Measurements from ENCODE around the gene DNAH14. TPM values are rescaled to one million over a fixed set of nuclear protein-coding genes. Genes with fewer than 3 reads are reported as not detected.

DNAH14 gene
- total and polyA plus RNA-seq, 2 of the 8 experiments (the other 6 are each of a cell fraction or from before 2014, with no cell fraction given): 8.4 to 40.7 TPM

- H3K4me3 ChIP-seq (ENCODE audit: extremely low read depth in 1 of 4, insufficient read depth in 2 of 4, low read depth in 3 of 4, low read length in 4 of 4): no peak overlapping the region
- H3K27ac ChIP-seq (ENCODE audit: low read depth, low read length): no peak overlapping the region
- H2AK5ac ChIP-seq (ENCODE audit: low read depth, low read length): no peak overlapping the region
- FAIRE-seq (no peak), DNase-seq (ENCODE audit: low read depth in 1 of 2, low spot score in 2 of 2) (no peak)
- no peak overlapping the region for H2BK15ac ChIP-seq (ENCODE audit: low read length)
- no peaks in the 10 kb centered on the region; a peak in 1 of 7 replicates for H3K4me1 ChIP-seq (replicated peaks in 1 of 4; ENCODE audit: control insufficient read depth in 3 of 4, insufficient read depth in 4 of 4, low read length in 3 of 4)
- H3K56ac ChIP-seq (replicated peaks; ENCODE audit: insufficient read length, low read depth, low read length): no peak overlapping the region
- H2BK12ac ChIP-seq (ENCODE audit: low read depth, low read length): no peak overlapping the region
- H2BK5ac ChIP-seq (ENCODE audit: low read depth, low read length): no peak overlapping the region
- H4K8ac ChIP-seq (ENCODE audit: extremely low read depth, insufficient read depth, low read length): no peak overlapping the region
- no peaks in the 10 kb centered on the region for H3K9me3 ChIP-seq (ENCODE audit: insufficient read depth in 2 of 2, low read depth in 1 of 2, low read length in 1 of 2)
- no peak overlapping the region for H2AFZ ChIP-seq (ENCODE audit: low read length)
- H3K27me3 ChIP-seq (replicated peaks in 1 of 4; ENCODE audit: control insufficient read depth in 3 of 4, extremely low read depth in 1 of 4, insufficient read depth in 3 of 4, low read length in 3 of 4): no peaks in the 10 kb centered on the region
- no peak overlapping the region for H3K23ac ChIP-seq (ENCODE audit: insufficient read length)
- POLR2A ChIA-PET (ENCODE audit: partially characterized antibody): no interaction called here
- H4K5ac ChIP-seq (ENCODE audit: insufficient read length, low read depth, low read length): no peak overlapping the region
- H3K9ac ChIP-seq (replicated peaks in 1 of 4; ENCODE audit: extremely low read depth in 1 of 4, low read depth in 3 of 4, low read length in 3 of 4): no peak overlapping the region
- no peaks in the 10 kb centered on the region for H3K79me2 ChIP-seq (ENCODE audit: control insufficient read depth in 1 of 2, insufficient read depth in 2 of 2, low read length in 2 of 2)
- H4K91ac ChIP-seq (replicated peaks; ENCODE audit: insufficient read length, low read length): no peak overlapping the region
- H3K23me2 ChIP-seq (ENCODE audit: low read depth, low read length): no peaks in the 10 kb centered on the region
- H4K20me1 ChIP-seq (replicated peaks in 1 of 2; ENCODE audit: control insufficient read depth in 1 of 2, insufficient read depth in 2 of 2, low read length in 2 of 2): no peaks in the 10 kb centered on the region
- no peak overlapping the region for H3K18ac ChIP-seq (ENCODE audit: extremely low read depth, low read length)
- 83% methylated on average over 1 of the region's 1 CpG; no CpG with 5 or more reads in 1 of the 2 experiments for WGBS, 2 experiments (ENCODE audit: extremely low coverage in 1 of 2, insufficient coverage in 1 of 2, insufficient read length in 1 of 2, insufficient replicate concordance in 2 of 2, low coverage in 1 of 2, low lambda C conversion rate in 2 of 2, missing lambda C conversion rate in 1 of 2)
- H3K14ac ChIP-seq (ENCODE audit: insufficient read length): no peak overlapping the region
- H2BK20ac ChIP-seq (ENCODE audit: low read length): no peak overlapping the region
- no peak overlapping the region for H2BK120ac ChIP-seq (replicated peaks; ENCODE audit: low read depth, low read length)
- H3K79me1 ChIP-seq (ENCODE audit: low read depth, low read length): no peaks in the 10 kb centered on the region
- no peak overlapping the region for H3K4ac ChIP-seq (replicated peaks; ENCODE audit: insufficient read length, low read depth, low read length)
- H3K36me3 ChIP-seq (ENCODE audit: control insufficient read depth in 2 of 4, insufficient read depth in 4 of 4, low read length in 3 of 4): no peaks in the 10 kb centered on the region
- CTCF ChIA-PET (ENCODE audit: partially characterized antibody): interaction anchor here (1.1 kb wide), 1 partner anchor 36 kb away, joined by 3 read pairs; no protein-coding TSS in a partner anchor
- no peak overlapping the region for H3K4me2 ChIP-seq (ENCODE audit: insufficient read depth in 1 of 2, low read depth in 2 of 2, low read length in 2 of 2)
- TF ChIP-seq CEBPB (IDR thresholded peaks at IDR 0.05; ENCODE audit: low read depth, low read length) (no peak), BACH1 (IDR thresholded peaks at IDR 0.05; ENCODE audit: low read length) (no peak), RXRA (IDR thresholded peaks at IDR 0.05; ENCODE audit: insufficient read depth, low read depth, low read length) (no peak), POLR2AphosphoS5 (IDR thresholded peaks at IDR 0.05; ENCODE audit: low read depth, low read length) (no peak), EGR1 (IDR thresholded peaks at IDR 0.05; ENCODE audit: borderline replicate concordance, low read depth, low read length) (no peak), BRCA1 (IDR thresholded peaks at IDR 0.05; ENCODE audit: low read depth, low read length) (no peak), SIRT6 (IDR thresholded peaks at IDR 0.05; ENCODE audit: low read length) (no peak), MAX (IDR thresholded peaks at IDR 0.05) (no peak), CTCF (IDR thresholded peaks at IDR 0.05; ENCODE audit: control extremely low read depth in 1 of 3, insufficient read depth in 1 of 3, low read depth in 1 of 3, low read length in 3 of 3) (no peak), PHF8 (conservative IDR thresholded peaks at IDR 0.05; ENCODE audit: low read depth, low read length) (no peak), BCL11A (IDR thresholded peaks at IDR 0.05; ENCODE audit: low read depth in 2 of 2, low read length in 2 of 2) (no peak), CBX8 (IDR thresholded peaks at IDR 0.05; ENCODE audit: borderline replicate concordance, low read depth, low read length) (no peak)
Observed at GRCh38 chr1:224959115-224959514, 29.6 kb downstream of the DNAH14 start.

All from H1 (cell line).